Suprapubic skin (tissue), 4 donors: ENCODE data around the gene EGFL7.

Experiments used
- CTCF ChIP-seq, 2 donors: fragments of 200-600 bp in 1 of 2; fragments of 450-650 bp in 1 of 2; sonication (generic) in 1 of 2; IDR thresholded peaks; one replicate each; pipeline ENCODE4 v1.5.1; 2016 to 2019; ENCODE audit warnings: antibody characterized with exemption in 2 of 2, mild to moderate bottlenecking in 1 of 2, moderate library complexity in 1 of 2
- EP300 ChIP-seq: sonication (generic); formaldehyde crosslinking; IDR thresholded peaks from one replicate; pipeline ENCODE4 v1.6.1; 2017; ENCODE audit warnings: antibody characterized with exemption
- POLR2A ChIP-seq, 2 donors: fragments of 450-650 bp; IDR thresholded peaks; one replicate each; pipeline ENCODE4 v1.6.1; 2017; ENCODE audit warnings: antibody characterized with exemption in 2 of 2, mild to moderate bottlenecking in 2 of 2, moderate library complexity in 2 of 2
- POLR2AphosphoS5 ChIP-seq, 3 donors: sonication (generic); formaldehyde crosslinking; IDR thresholded peaks; one replicate each; pipeline ENCODE4 v1.6.1; 2017; ENCODE audit warnings: antibody characterized with exemption in 3 of 3

- TF ChIP-seq CTCF (IDR thresholded peaks at IDR 0.05) (no peak), POLR2AphosphoS5 (IDR thresholded peaks at IDR 0.05) (no peak), POLR2A (IDR thresholded peaks at IDR 0.05) (no peak), EP300 (no peak)
Measured at GRCh38 chr9:136657974-136658848, 4.5 kb upstream of the EGFL7 start.
